Activated naive CD4-positive, alpha-beta T cell treated with anti-CD3 and anti-CD28 coated beads, Interleukin-2, amount 50 U/mL, for 24 hours (primary cell): ENCODE data around the gene POLR3F.
"Not testable (repeated sequence)": the region's sequence is repeated elsewhere in the genome, so short reads cannot be mapped to it uniquely, and the experiment has no call there.

Experiments
- H3K27ac Mint-ChIP-seq: one replicate; pipeline ENCODE4 v1.8.0; 2021; ENCODE audit warnings: mild to moderate bottlenecking, mixed read lengths
- H3K27me3 Mint-ChIP-seq: one replicate; pipeline ENCODE4 v1.8.0; 2021; ENCODE audit warnings: mixed read lengths
- H3K36me3 Mint-ChIP-seq: one replicate; pipeline ENCODE4 v1.8.0; 2021; ENCODE audit warnings: mixed read lengths
- H3K4me1 Mint-ChIP-seq: one replicate; pipeline ENCODE4 v1.8.0; 2021; ENCODE audit warnings: mixed read lengths
- H3K4me3 Mint-ChIP-seq: one replicate; pipeline ENCODE4 v1.8.0; 2021; ENCODE audit warnings: mild to moderate bottlenecking, mixed read lengths
- H3K9me3 Mint-ChIP-seq: one replicate; pipeline ENCODE4 v1.8.0; 2021; ENCODE audit warnings: mixed read lengths

The POLR3F gene

DNA sequence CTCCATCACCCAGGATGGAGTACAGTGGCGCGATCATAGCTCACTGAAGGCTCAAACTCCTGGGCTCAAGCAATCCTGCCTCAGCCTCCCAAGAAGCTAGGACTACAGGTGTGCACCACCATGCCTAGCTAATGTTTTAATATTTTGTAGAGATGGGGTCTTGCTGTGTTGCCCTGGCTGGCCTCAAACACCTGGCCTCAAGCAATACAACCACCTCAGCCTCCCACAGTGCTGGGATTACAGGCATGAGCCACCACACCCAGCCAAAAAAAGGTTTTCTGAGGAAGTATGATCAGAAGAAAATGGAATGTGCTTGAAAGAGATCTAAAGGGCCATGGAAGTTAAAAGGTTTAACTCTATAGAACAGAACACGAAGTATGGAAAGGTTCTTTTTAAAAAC is 21.1 kb downstream of the POLR3F start:
- Mint-ChIP-seq H3K4me1 (no peaks in the 10 kb centered on the region), H3K27me3 (no peaks in the 10 kb centered on the region), H3K9me3 (no peaks in the 10 kb centered on the region), H3K4me3 (no peak overlapping the region), H3K36me3 (peaks cover 12% of the 10 kb centered on the region), H3K27ac (no peak overlapping the region)

- H3K4me3 Mint-ChIP-seq = peak overlapping the region; percentile 97
- H3K36me3 Mint-ChIP-seq = peaks cover 7% of the 10 kb centered on the region
- peaks cover 11% of the 10 kb centered on the region for H3K4me1 Mint-ChIP-seq
- no peaks in the 10 kb centered on the region for H3K27me3 Mint-ChIP-seq
- no peaks in the 10 kb centered on the region for H3K9me3 Mint-ChIP-seq
- peak overlapping the region; percentile 51 for H3K27ac Mint-ChIP-seq
Measured at GRCh38 chr20:18496042-18496441, 28.9 kb downstream of the POLR3F start.

DNA sequence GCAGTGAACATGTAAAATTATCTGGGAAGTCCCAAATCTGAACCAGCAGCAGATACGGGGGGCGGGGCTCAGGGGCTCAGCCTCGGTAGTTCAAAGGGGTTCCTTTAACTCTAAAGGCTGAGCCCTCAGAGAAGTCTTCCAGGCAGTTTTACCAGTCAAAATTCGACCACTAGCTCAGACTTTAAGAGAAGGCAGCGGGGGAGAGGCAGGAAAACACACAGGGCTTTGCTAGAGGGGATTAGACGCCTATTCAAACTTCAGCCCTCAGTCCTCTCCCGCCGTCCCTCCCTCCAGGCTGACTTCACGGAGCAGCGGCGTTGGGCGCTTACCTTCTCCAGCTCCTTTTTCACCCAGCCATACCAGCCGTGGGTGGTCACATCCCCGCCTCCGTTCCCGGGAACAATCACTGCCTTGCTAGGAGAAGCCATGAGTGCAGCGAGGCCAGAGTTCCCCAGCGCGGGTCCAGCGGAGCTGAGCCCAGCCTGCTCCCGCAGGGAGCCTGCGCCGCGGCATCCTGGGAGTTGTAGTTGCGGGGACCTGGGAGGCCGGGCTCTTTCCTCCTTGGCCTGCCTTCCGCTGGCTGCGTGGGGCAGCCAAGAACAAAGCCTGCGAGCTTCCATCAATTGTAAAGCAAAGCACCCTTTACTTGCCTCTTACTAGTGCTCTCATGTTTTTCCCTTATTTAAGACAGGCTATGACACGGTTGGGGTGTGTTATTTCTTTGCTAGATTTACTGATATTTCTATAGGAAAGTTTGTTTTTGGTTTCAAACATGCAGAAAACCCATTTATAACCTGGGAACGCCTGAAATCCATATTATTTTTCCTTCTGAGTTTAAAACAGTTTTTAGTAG is 29.8 kb downstream of the POLR3F start, which contains the start of gene RBBP9:
Gene RBBP9, minus strand, starts transcription at position 486 of the 853 bp plus-strand sequence. Its CDS starts 58 bp downstream, at position 428.
- Mint-ChIP-seq H3K27ac (peak within 1 kb of the TSS; percentile 51), H3K4me1 (peaks cover 11% of the 10 kb centered on the region), H3K36me3 (peaks cover 5% of the 10 kb centered on the region), H3K27me3 (no peaks in the 10 kb centered on the region), H3K4me3 (peak within 1 kb of the TSS; percentile 97), H3K9me3 (no peaks in the 10 kb centered on the region)

GRCh38 chr20:18497603-18498002 is 30.4 kb downstream of the POLR3F start:
- no peaks in the 10 kb centered on the region for H3K9me3 Mint-ChIP-seq
- peaks cover 5% of the 10 kb centered on the region for H3K36me3 Mint-ChIP-seq
- peaks cover 11% of the 10 kb centered on the region for H3K4me1 Mint-ChIP-seq
- H3K27me3 Mint-ChIP-seq = no peaks in the 10 kb centered on the region
- no peak overlapping the region for H3K27ac Mint-ChIP-seq
- H3K4me3 Mint-ChIP-seq = peak overlapping the region; percentile 97

- not testable (repeated sequence) for H3K4me1 Mint-ChIP-seq, H3K36me3 Mint-ChIP-seq, H3K27me3 Mint-ChIP-seq, H3K9me3 Mint-ChIP-seq, H3K4me3 Mint-ChIP-seq, H3K27ac Mint-ChIP-seq
Measured at GRCh38 chr20:18501672-18502071, 34.5 kb downstream of the POLR3F start.

GRCh38 chr20:18504479-18505060 is 37.4 kb downstream of the POLR3F start:
- no peaks in the 10 kb centered on the region for H3K27me3 Mint-ChIP-seq
- no peaks in the 10 kb centered on the region for H3K9me3 Mint-ChIP-seq
- no peak overlapping the region for H3K27ac Mint-ChIP-seq
- H3K4me3 Mint-ChIP-seq = no peak overlapping the region
- H3K36me3 Mint-ChIP-seq = peaks cover 2% of the 10 kb centered on the region
- peaks cover 32% of the 10 kb centered on the region for H3K4me1 Mint-ChIP-seq

DNA sequence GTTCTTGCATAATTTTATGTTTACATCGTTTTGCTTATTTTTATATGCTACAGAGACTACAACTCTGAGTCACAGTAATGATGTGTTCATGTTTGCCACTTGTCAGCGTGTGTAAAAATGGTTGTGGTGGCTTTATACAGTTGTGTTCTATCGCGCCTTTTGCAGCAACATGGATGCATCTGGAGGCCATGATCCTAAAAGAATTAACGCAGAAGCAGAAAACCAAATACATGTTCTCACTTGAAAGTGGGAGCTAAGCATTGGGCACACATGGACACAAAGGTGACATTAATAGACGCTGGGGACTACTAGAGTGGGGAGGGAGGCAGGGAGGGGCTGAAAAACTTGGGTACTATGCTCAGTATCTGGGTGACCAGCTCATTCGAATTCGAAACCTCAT is 39.6 kb downstream of the POLR3F start:
- Mint-ChIP-seq H3K4me1 (peaks cover 51% of the 10 kb centered on the region), H3K36me3 (peaks cover 12% of the 10 kb centered on the region), H3K4me3 (peak overlapping the region; percentile 100), H3K27ac (peak overlapping the region; percentile 99), H3K9me3 (no peaks in the 10 kb centered on the region), H3K27me3 (no peaks in the 10 kb centered on the region)

DNA sequence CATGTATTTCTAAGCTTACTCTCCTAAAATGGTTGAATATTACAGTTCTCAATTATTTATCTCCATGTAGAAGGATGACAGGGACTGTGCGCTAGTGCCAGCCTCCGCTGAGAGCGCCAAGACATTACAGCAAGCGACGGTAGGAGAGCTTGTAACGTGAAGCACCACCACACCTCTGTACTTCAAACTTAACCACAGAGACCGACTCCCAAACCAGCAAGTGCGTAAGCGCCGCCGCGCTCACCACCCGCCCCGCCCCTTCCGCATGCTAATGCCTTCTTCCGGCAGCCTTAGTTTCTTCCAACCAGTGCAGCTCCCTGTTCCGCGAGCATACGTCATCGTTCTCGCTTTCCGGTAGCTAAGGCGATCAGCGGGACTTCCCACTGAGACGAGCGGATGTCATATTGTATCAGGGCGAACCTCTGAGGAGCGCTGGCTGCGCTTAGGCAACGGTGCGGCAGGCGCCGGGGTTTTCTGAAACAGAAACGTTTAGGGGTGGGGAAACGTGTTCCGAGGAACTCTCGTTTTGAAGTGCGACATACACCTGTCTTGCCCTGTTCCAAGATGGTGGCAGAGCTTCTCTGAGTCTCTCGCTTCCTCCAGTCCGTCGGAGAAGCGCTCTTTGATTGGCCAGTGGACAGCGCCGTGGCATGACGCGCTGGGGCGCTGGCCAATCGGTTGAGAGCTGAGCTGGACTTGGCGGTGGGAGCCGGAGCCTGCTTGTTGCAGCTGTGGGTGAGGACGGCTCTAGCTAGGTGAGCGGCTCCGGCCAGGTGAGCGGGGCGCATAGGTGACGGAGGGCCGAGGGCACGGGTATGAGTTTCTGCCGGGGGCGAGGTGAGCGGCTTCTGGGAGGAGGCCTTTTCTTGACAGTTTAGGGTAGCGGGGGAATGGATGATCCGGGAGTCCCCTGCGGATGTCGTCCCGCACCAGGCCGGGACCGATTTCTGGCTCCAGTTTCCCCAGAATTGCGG is 40.3 kb downstream of the POLR3F start, which contains the start of gene SEC23B:
Gene SEC23B, plus strand, starts transcription at position 723 of the 974 bp plus-strand sequence. CDS start 2,896 bp downstream, outside the sequence.
- H3K4me1 Mint-ChIP-seq = peaks cover 52% of the 10 kb centered on the region
- peak within 1 kb of the TSS; percentile 100 for H3K4me3 Mint-ChIP-seq
- peak within 1 kb of the TSS; percentile 99 for H3K27ac Mint-ChIP-seq
- no peaks in the 10 kb centered on the region for H3K27me3 Mint-ChIP-seq
- H3K9me3 Mint-ChIP-seq = no peaks in the 10 kb centered on the region
- H3K36me3 Mint-ChIP-seq = peaks cover 12% of the 10 kb centered on the region

GRCh38 chr20:18511571-18511970 is 44.4 kb downstream of the POLR3F start:
- H3K4me1 Mint-ChIP-seq = peaks cover 70% of the 10 kb centered on the region
- H3K4me3 Mint-ChIP-seq = no peak overlapping the region
- peaks cover 18% of the 10 kb centered on the region for H3K36me3 Mint-ChIP-seq
- no peaks in the 10 kb centered on the region for H3K9me3 Mint-ChIP-seq
- no peaks in the 10 kb centered on the region for H3K27me3 Mint-ChIP-seq
- no peak overlapping the region for H3K27ac Mint-ChIP-seq

- H3K27me3 Mint-ChIP-seq = no peaks in the 10 kb centered on the region
- H3K4me3 Mint-ChIP-seq = peak overlapping the region; percentile 6
- H3K9me3 Mint-ChIP-seq = no peaks in the 10 kb centered on the region
- H3K4me1 Mint-ChIP-seq = peaks cover 58% of the 10 kb centered on the region
- peaks cover 16% of the 10 kb centered on the region for H3K36me3 Mint-ChIP-seq
- no peak overlapping the region for H3K27ac Mint-ChIP-seq
Measured at GRCh38 chr20:18513208-18513607, 46.0 kb downstream of the POLR3F start.

DNA sequence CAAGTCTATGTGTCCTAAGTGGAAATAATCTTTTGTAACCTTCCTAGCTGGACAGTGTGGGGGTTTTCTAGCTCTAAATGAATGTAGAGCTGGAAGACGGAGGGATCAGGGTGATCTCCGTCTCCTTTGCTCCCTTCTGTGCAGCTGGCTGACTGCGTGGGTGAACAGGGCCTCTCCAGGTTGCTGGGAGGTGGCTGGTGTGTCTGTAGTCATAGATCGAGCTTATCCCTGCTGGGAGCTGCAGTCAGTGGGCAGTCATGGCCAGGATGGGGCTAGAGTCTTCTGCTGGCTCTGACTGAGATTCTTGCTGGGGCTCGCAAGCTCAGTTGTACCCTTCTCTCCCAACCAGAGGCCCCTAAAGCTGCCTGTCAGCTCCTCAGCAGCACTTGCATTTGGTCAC is 46.9 kb downstream of the POLR3F start:
- Mint-ChIP-seq H3K27ac (no peak overlapping the region), H3K9me3 (no peaks in the 10 kb centered on the region), H3K4me3 (no peak overlapping the region), H3K27me3 (no peaks in the 10 kb centered on the region), H3K4me1 (peaks cover 49% of the 10 kb centered on the region), H3K36me3 (peaks cover 16% of the 10 kb centered on the region)

DNA sequence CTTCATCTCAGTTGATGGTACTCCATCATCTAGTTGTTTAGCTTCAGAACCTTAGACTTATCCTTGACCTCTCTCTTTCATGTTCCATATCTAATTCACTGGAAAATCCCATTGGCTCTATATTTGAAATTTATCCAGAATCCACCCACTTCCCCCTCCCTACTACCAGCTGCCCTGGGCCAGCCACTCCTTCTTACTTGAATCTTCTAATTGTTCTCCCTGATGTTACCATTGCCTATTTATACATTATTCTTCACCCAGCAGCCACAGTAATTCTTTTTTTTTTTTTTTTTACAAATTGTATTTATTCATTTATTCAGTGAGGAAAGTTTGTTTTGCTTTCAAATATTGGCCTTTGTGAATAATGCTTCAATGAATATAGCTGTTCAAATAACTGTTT is 48.8 kb downstream of the POLR3F start:
- peaks cover 12% of the 10 kb centered on the region for H3K36me3 Mint-ChIP-seq
- no peaks in the 10 kb centered on the region for H3K9me3 Mint-ChIP-seq
- peaks cover 33% of the 10 kb centered on the region for H3K4me1 Mint-ChIP-seq
- H3K27ac Mint-ChIP-seq = no peak overlapping the region
- no peaks in the 10 kb centered on the region for H3K27me3 Mint-ChIP-seq
- H3K4me3 Mint-ChIP-seq = no peak overlapping the region

DNA sequence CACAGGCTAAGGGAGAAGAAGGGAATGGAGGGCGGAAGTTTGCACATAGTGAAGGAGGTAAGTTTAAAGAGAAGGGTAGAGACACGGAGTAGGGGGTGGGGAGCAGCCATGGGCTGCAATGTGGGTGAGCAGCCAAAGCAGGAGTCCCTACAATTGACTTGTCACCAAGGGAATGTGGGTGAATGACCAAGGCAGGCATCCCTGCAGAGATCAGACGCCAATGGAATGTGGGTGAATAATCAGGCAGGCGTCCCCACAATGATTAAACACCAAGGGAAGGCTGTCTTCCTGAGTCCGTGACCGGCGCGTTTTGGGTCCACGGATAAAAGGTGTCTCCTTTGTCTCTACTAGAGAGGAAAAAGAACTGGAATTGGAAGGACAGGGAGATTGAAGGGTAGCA is 54.9 kb downstream of the POLR3F start:
- H3K27me3 Mint-ChIP-seq, H3K4me1 Mint-ChIP-seq, H3K27ac Mint-ChIP-seq, H3K4me3 Mint-ChIP-seq, H3K36me3 Mint-ChIP-seq, H3K9me3 Mint-ChIP-seq: not testable (repeated sequence)

DNA sequence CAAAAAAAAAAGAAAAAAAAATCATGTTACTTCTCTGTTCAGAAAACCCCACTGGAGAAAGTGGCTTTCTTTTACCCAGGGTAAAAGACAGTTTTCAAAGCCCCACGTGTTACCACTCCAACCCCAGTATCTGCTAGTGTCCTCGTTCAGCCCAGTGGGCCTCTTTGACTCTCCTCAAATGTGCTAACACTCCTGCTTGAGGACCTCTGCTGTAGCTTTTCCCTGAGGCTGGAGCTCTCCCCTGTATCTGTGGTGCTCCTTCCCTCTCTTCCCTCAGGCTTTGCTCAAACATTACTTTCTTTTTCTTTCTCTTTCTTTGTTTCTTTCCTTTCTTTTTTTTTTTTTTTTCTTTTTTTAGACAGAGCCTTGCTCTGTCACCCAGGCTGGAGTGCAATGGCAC is 55.9 kb downstream of the POLR3F start:
- Mint-ChIP-seq H3K9me3 (no peaks in the 10 kb centered on the region), H3K27ac (no peak overlapping the region), H3K4me1 (no peaks in the 10 kb centered on the region), H3K4me3 (no peak overlapping the region), H3K27me3 (no peaks in the 10 kb centered on the region), H3K36me3 (peaks cover 13% of the 10 kb centered on the region)

- no peaks in the 10 kb centered on the region for H3K27me3 Mint-ChIP-seq
- peaks cover 19% of the 10 kb centered on the region for H3K36me3 Mint-ChIP-seq
- no peaks in the 10 kb centered on the region for H3K9me3 Mint-ChIP-seq
- no peaks in the 10 kb centered on the region for H3K4me1 Mint-ChIP-seq
- no peak overlapping the region for H3K4me3 Mint-ChIP-seq
- no peak overlapping the region for H3K27ac Mint-ChIP-seq
Measured at GRCh38 chr20:18524646-18525045, 57.5 kb downstream of the POLR3F start.
